ENCODE measurements around the gene ZIC2.

- TF ChIP-seq RAD21 (conservative IDR thresholded peaks at IDR 0.05) (no peak), EP300 (conservative IDR thresholded peaks at IDR 0.05; ENCODE audit: poor library complexity, severe bottlenecking) (no peak), CTCF (IDR thresholded peaks at IDR 0.05; ENCODE audit: poor library complexity, severe bottlenecking) (no peak), EZH2 (IDR thresholded peaks at IDR 0.05; ENCODE audit: borderline replicate concordance, insufficient read depth, low read length, poor library complexity, severe bottlenecking) (no peak), POLR2AphosphoS5 (IDR thresholded peaks at IDR 0.05) (no peak)
These were observed 20.8 kb upstream of the ZIC2 start for GRCh38 chr13:99960663-99961311.
